A673 (cell line): ENCODE data around the gene OSTC.

ENCODE experiments used
- EZH2 ChIP-seq: fragments of 200-600 bp; sonication (generic); IDR thresholded peaks from 2 replicates; pipeline ENCODE4 v1.6.1; 2017; ENCODE audit warnings: borderline replicate concordance, low read depth, mild to moderate bottlenecking, mixed read lengths, antibody characterized with exemption, low read length; ENCODE audit not compliant: poor library complexity, severe bottlenecking
- TF ChIP-seq, protein P1 (sequence below): fragments of 300-800, 200-600 bp; sonication (generic); conservative IDR thresholded peaks from 2 replicates; pipeline ENCODE4 v1.5.1; 2017; ENCODE audit warnings: low read depth, mild to moderate bottlenecking, antibody characterized with exemption, low read length, moderate library complexity, mixed read lengths

DNA sequence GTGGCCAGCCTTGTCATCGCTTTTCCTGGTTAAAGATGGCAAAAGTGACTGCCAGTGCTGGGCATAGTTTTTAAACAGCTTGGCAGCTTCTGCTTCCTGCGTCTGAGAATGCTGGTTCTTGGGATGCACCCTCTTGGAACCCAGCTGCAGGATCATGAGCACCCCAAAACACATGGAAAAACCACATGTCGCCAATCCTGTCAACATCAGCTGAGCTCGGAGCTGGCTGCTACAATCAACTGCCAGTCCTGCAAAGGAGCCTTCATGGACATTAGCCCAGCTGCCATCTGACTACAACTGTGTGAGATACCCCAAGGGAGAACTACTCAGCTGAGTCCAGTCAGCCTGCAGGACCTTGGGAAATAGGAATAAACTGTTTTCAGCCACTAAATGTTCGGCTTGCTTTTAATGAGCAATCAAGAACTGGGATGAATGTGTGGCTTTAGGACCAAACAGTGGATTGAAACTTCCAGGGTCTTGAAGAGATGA lies 31.0 kb downstream of the OSTC start:
- TF ChIP-seq, protein P1, sequence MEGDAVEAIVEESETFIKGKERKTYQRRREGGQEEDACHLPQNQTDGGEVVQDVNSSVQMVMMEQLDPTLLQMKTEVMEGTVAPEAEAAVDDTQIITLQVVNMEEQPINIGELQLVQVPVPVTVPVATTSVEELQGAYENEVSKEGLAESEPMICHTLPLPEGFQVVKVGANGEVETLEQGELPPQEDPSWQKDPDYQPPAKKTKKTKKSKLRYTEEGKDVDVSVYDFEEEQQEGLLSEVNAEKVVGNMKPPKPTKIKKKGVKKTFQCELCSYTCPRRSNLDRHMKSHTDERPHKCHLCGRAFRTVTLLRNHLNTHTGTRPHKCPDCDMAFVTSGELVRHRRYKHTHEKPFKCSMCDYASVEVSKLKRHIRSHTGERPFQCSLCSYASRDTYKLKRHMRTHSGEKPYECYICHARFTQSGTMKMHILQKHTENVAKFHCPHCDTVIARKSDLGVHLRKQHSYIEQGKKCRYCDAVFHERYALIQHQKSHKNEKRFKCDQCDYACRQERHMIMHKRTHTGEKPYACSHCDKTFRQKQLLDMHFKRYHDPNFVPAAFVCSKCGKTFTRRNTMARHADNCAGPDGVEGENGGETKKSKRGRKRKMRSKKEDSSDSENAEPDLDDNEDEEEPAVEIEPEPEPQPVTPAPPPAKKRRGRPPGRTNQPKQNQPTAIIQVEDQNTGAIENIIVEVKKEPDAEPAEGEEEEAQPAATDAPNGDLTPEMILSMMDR, result no peak
- TF ChIP-seq EZH2, result no peak
